Measurements from ENCODE around the gene TGDS. TPM values are rescaled to one million over a fixed set of nuclear protein-coding genes. Genes with fewer than 3 reads are reported as not detected.
"Not testable (repeated sequence)": the region's sequence is repeated elsewhere in the genome, so short reads cannot be mapped to it uniquely, and the experiment has no call there.

Gene TGDS
- total and polyA plus RNA-seq, 11 donors: 3.2 to 6.7 (median 4.6) TPM

GRCh38 chr13:94636942-94637578, 41.1 kb upstream of the TGDS start:
- H3K36me3 ChIP-seq: peaks cover 0 to 9% (median 0%) of the 10 kb centered on the region in 9 donors
- H3K9me3 ChIP-seq: peaks cover 0 to 10% (median 0%) of the 10 kb centered on the region in 12 donors
- 88 to 95% (median 90%) methylated on average over 1 of the region's 1 CpG for WGBS, 4 donors
- intact Hi-C loops (cut with DNase I): no loop called here
- H3K4me3 ChIP-seq: no peak overlapping the region
- ATAC-seq (no peak), DNase-seq (no peak)
- H3K27me3 ChIP-seq: no peaks in the 10 kb centered on the region
- no peak overlapping the region for H3K27ac ChIP-seq
- TF ChIP-seq POLR2A (IDR thresholded peaks at IDR 0.05): no peak
- TF ChIP-seq CTCF (IDR thresholded peaks at IDR 0.05): no peak
- peaks cover 0 to 6% (median 0%) of the 10 kb centered on the region in 12 donors for H3K4me1 ChIP-seq

- H3K9me3 ChIP-seq; intact Hi-C loops (cut with DNase I); H3K27me3 ChIP-seq; DNase-seq; H3K4me1 ChIP-seq; H3K27ac ChIP-seq; H3K4me3 ChIP-seq; H3K36me3 ChIP-seq; ATAC-seq: not testable (repeated sequence)
- 80 to 88% (median 83%) methylated on average over 5 of the region's 5 CpGs for WGBS, 4 donors
Measured at GRCh38 chr13:94636096-94636495, 40.1 kb upstream of the TGDS start.

GRCh38 chr13:94632226-94632980, 36.5 kb upstream of the TGDS start:
- Histone ChIP-seq H3K9me3 (peaks cover 0 to under 1% (median 0%) of the 10 kb centered on the region in 12 donors), H3K27me3 (no peaks in the 10 kb centered on the region), H3K27ac (no peak overlapping the region), H3K4me3 (no peak overlapping the region), H3K36me3 (peaks cover 0 to 36% (median 8%) of the 10 kb centered on the region in 9 donors), H3K4me1 (peaks cover 0 to 6% (median 0%) of the 10 kb centered on the region in 12 donors)
- TF ChIP-seq POLR2A (IDR thresholded peaks at IDR 0.05) (no peak), CTCF (IDR thresholded peaks at IDR 0.05) (no peak)
- ATAC-seq (no peak), DNase-seq (no peak)
- WGBS, 4 donors: 97 to 99% (median 97%) methylated on average over 3 of the region's 3 CpGs
- intact Hi-C loops (cut with DNase I): no loop called here

GRCh38 chr13:94630858-94631257, 34.9 kb upstream of the TGDS start:
- Histone ChIP-seq H3K36me3 (peaks cover 0 to 51% (median 16%) of the 10 kb centered on the region in 9 donors), H3K27me3 (no peaks in the 10 kb centered on the region), H3K9me3 (no peaks in the 10 kb centered on the region), H3K27ac (no peak overlapping the region), H3K4me3 (no peak overlapping the region), H3K4me1 (peaks cover 0 to 6% (median 0%) of the 10 kb centered on the region in 12 donors)
- TF ChIP-seq CTCF (IDR thresholded peaks at IDR 0.05) (no peak), POLR2A (IDR thresholded peaks at IDR 0.05) (no peak)
- no peak for ATAC-seq
- no peak for DNase-seq
- intact Hi-C loops (cut with DNase I): no loop called here
- WGBS, 4 donors: 45 to 68% (median 52%) methylated on average over 2 of the region's 2 CpGs
